ENCODE measurements around the gene APOA1. TPM values are rescaled to one million over a fixed set of nuclear protein-coding genes. Genes with fewer than 3 reads are reported as not detected.

APOA1 gene
- total and polyA plus RNA-seq, 10 of the 15 experiments (the other 5 are each of a cell fraction or from before 2014, with no cell fraction given), result 0.10 to 2.4 (median 0.24) TPM; not detected in 3

DNA sequence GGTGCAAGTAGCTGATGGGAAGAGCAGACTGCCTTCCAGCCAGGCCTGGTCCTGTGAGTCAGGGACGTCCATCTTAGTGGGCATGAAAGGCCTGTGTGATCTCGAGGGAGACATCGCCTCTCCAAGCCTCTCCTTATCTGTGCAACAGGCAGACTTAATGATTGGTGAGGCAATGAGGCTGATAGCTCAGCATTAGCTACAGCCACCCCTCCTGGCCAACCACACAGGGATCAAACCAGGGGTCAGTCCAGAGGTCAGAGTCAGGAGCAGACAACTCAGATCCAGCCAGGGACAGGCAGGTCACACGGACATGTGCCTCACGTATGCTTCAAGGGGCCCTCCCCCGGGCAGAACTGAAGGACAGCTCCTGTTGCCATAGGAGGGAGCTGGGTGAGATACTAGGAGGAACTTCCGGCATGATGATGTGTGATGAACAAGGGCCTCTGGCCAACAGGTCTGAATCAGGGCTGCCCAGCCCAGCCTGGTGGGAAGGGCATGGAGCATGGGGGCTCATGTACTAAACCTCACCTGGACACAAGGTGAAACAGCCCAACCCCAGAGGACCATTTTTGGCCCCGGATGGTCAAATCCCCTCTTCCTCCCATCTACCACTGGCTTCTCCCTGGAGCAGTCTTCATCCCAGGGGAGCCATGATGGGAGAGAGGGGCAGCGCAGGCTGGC lies 10.5 kb downstream of the APOA1 start (continued):
- TF ChIP-seq MEF2B (IDR thresholded peaks at IDR 0.05; ENCODE audit: partially characterized antibody, poor library complexity, severe bottlenecking), result no peak
- TF ChIP-seq CHD2 (IDR thresholded peaks at IDR 0.05; ENCODE audit: borderline replicate concordance, low read depth, low read length), result no peak
- TF ChIP-seq RELA (IDR thresholded peaks at IDR 0.05; ENCODE audit: borderline replicate concordance, partially characterized antibody), result no peak
- no peak for TF ChIP-seq HCFC1 (IDR thresholded peaks at IDR 0.05; ENCODE audit: low read length)
- TF ChIP-seq ZBED1 (IDR thresholded peaks at IDR 0.05; ENCODE audit: borderline replicate concordance), result no peak
- no peak for TF ChIP-seq POU2F2 (IDR thresholded peaks at IDR 0.05; ENCODE audit: borderline replicate concordance, low read depth, low read length)

- H3K9ac ChIP-seq (ENCODE audit: control insufficient read depth, insufficient read depth, low read length), result no peak overlapping the region
- H4K20me1 ChIP-seq (ENCODE audit: control insufficient read depth, insufficient read depth), result no peaks in the 10 kb centered on the region
- RAD21 ChIA-PET (ENCODE audit: unreplicated experiment), result no interaction called here
- ATAC-seq (no peak), DNase-seq (ENCODE audit: low read depth, low spot score) (no peak), FAIRE-seq (no peak)
- no peak overlapping the region for H3K4me3 ChIP-seq
- POLR2A ChIA-PET, result no interaction called here
- intact Hi-C loops (cut with micrococcal nuclease; ENCODE audit: unreplicated experiment), result no loop called here
- no peaks in the 10 kb centered on the region for H3K79me2 ChIP-seq (ENCODE audit: control insufficient read depth, insufficient read depth, low read length)
- H3K27ac ChIP-seq (ENCODE audit: control insufficient read depth, insufficient read depth), result no peak overlapping the region
- no peak for TF ChIP-seq IRF3 (IDR thresholded peaks at IDR 0.05)
- no peak for TF ChIP-seq USF1 (IDR thresholded peaks at IDR 0.05; ENCODE audit: borderline replicate concordance, extremely low read length, insufficient read depth, low read depth, low read length)
- TF ChIP-seq PAX8 (IDR thresholded peaks at IDR 0.05), result no peak
- TF ChIP-seq ATF3 (IDR thresholded peaks at IDR 0.05; ENCODE audit: borderline replicate concordance, extremely low read depth, low read depth, low read length), result no peak
- no peak for TF ChIP-seq E2F8 (IDR thresholded peaks at IDR 0.05; ENCODE audit: low read depth, partially characterized antibody)
- no peak for TF ChIP-seq MEF2A (IDR thresholded peaks at IDR 0.05; ENCODE audit: insufficient read depth, low read depth, low read length)
- no peak for TF ChIP-seq LARP7 (IDR thresholded peaks at IDR 0.05)
- BruUV-seq (replicated peaks), result no TSS peak
- H3K9me3 ChIP-seq (replicated peaks; ENCODE audit: control insufficient read depth, insufficient read depth, low read length), result no peaks in the 10 kb centered on the region
- H2AFZ ChIP-seq (ENCODE audit: control insufficient read depth, low read depth, low read length), result no peak overlapping the region
- no peak overlapping the region for H3K4me2 ChIP-seq (ENCODE audit: control insufficient read depth, insufficient read depth)
- no peaks in the 10 kb centered on the region for H3K36me3 ChIP-seq (ENCODE audit: control insufficient read depth in 2 of 2, insufficient read depth in 2 of 2, low read length in 1 of 2)
- SMC1A ChIA-PET (ENCODE audit: uncharacterized antibody, unreplicated experiment), result no interaction called here
- no peaks in the 10 kb centered on the region for H3K4me1 ChIP-seq (ENCODE audit: control insufficient read depth, insufficient read depth, low read length)
- CTCF ChIA-PET, result interaction anchor here (0.8 kb wide), 1 partner anchor 10 kb away, joined by 3 read pairs; no protein-coding TSS in a partner anchor
- WGBS (ENCODE audit: insufficient coverage, insufficient replicate concordance, low lambda C conversion rate, missing lambda C conversion rate), result 45% methylated on average over 22 of the region's 22 CpGs
- in situ Hi-C loops (cut with MboI), result no loop called here
- H3K27me3 ChIP-seq (replicated peaks in 1 of 2; ENCODE audit: control insufficient read depth in 2 of 2, insufficient read depth in 2 of 2, low read length in 1 of 2), result no peaks in the 10 kb centered on the region
Measured at GRCh38 chr11:116825854-116826750, 11.3 kb downstream of the APOA1 start.
